GM11168 (cell line): ENCODE results near the gene ARHGEF16.

Source experiments
- in situ Hi-C: fragments of 300-500 bp; cut with MboI; formaldehyde crosslinking; loops from one replicate; pipeline ENCODE4 v1.12.0; 2022; ENCODE audit warnings: low sequenced_read_pairs; ENCODE audit not compliant: unreplicated experiment

The ARHGEF16 gene

DNA sequence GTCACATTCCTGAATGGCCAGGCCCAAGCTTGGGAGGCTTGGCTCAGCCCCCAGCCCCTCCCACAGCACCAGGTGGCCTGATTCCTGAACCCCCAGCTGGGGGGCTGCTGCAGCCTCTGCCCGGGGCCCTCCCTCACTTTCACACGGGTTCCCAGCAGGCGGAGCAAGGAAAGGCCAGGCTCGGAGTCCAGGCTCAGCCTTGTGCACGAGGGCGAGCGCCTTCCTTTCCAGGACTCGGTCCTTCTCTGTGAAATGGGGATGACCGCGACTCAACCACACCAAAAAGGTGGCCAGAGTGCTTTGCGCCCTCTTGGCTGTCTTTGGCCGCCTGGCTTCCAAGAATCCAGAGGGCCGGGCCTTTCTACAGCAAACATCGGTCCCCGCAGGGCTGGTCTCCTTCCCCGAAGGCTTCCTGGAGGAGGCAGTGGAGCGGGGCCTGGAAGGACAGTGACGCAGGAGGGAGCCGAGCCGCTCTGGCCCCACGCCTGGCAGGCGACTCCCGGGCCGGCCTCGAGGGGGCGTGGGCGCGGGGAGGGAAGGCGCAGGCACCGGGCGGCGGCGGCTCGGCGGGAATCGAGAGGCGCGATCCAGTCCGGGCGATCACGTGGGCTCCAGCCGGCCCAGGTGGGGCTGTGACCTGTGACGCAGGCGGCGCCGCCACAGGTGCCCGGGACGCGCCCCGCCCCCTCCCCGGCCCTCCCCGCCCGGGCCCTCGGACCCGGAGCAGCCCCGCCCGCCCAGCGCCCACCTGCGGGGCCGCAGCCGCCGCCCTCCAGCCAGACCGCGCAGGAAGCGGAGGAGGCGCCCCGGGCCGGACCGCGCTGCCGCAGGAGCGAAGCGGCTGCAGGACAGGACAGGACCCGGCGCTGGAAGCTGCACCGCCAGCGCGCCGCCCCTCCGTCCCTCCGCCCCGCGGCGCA is at the start of gene ARHGEF16:
TSS of gene ARHGEF16 (plus strand) at position 775 of the 920 bp plus-strand sequence. CDS start 8,420 bp downstream, outside the sequence.
- in situ Hi-C loops, result no loop called here

DNA sequence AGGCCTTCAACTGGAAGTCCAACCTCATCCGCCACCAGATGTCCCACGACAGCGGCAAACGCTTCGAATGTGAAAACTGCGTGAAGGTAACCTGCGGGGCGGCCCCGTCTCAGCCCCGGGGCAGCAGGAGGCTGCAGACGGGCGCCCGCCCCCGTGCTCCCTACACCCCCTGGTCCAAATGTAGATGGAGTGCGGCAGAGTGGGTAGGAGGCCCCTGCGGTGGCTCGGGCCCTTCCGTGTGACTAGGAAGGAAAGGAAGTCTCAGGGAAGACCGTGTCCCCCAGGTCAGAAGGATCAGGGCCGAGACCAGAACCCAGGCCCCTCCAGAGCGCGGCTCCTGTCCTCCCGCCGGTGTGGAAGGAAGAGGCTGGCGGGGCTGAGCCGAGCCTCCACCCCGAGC is 49.7 kb upstream of the ARHGEF16 start:
- in situ Hi-C loops, result no loop called here

DNA sequence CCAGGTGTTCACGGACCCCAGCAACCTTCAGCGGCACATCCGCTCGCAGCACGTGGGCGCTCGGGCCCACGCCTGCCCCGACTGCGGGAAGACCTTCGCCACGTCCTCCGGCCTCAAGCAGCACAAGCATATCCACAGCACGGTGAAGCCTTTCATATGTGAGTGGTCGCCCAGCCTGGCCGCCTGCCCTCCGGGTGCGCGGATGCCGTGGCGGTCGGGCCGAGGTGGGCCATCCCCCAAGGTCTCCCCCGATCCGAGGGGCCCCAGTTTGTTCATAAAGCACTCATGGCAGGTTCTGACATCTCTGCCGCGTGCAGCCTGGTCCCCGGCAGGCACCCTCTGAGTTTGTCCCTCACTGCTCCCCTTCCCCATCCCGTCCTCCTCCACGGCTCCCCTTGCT is 49.0 kb upstream of the ARHGEF16 start:
- in situ Hi-C loops, result no loop called here

DNA sequence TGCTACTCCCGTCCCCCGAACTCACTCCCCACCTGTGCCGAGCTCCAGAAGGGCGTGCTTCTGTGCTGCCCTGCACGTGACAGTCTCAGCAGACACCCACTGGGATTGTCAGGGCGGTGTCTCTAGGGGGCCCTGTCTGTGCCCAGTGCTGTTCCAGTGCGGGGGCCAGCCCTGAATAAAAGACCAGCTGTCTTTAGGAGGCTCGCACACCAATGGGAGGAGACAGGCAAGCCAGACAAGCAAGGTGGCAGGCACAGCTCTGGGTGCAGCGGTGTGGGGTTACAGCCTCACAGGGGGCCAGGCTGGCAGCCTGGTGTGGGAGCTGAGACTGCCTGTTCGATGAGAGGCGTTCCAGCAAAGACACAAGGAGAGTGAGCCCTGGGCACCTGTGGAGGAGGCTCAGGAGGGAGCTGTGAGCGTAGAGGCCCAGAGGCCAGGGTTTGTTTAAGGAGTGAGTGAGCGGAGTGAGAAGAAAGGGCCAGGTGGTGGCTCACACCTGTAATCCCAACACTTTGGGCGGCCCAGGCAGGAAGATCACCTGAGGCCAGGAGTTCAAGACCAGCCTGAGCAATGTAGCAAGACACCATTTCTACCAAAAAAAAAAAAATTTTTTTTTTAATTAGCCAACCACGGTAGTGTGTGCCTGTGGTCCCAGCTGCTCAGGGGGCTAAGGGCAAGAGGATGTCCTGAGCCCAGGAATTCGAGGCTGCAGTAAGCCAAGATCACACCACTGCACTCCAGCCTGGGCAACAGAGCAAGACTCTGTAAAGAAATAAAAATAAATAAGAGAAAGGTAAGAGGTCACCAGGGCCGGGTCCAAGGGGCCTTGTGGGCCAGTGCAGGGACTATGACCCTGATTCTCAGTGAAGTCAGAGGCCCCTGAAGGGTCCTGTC is 48.2 kb upstream of the ARHGEF16 start:
- in situ Hi-C loops, result no loop called here

DNA sequence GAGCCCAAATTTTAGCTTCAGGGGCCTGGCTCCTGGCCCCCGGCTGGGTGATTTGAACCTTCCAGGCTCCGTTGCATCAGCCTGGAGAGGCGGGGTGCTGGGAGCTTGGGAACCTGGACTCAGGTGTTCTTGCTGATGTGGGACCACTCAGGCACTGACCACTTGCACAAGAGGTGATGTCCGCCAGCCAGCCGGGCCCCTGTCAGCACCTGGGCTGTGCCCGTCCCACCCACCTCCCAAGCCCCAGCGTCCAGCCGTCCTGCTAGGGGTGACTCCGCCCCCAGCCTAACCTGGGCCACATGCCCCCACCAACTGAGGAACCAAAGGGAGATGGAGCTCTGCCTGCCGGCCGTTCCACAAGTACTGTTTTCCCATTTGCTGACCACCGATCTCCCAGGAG is 47.4 kb upstream of the ARHGEF16 start:
- in situ Hi-C loops, result no loop called here

DNA sequence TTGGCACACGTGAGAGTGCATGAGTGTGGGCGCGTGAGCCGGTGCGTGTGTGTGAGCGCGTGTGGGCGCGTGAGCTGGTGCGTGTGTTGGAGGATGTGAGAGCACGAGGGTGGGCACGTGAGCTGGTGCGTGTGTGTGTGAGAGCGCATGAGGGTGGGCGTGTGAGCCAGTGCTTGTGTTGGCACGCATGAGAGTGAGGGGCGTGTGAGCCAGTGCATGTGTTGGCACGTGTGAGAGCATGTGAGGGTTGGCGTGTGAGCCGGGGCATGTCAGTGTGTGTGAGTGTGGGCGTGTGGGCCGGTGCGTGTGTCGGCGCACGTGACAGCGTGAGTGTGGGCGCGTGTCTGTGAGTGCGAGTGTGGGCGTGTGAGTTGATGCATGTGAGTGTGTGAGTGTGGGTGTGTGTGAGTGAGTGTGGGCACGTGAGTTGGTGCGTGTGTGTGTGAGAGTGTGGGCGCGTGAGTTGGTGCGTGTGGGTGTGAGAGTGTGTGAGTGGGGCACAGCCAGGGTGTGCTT is 45.7 kb upstream of the ARHGEF16 start:
- in situ Hi-C loops, result no loop called here

DNA sequence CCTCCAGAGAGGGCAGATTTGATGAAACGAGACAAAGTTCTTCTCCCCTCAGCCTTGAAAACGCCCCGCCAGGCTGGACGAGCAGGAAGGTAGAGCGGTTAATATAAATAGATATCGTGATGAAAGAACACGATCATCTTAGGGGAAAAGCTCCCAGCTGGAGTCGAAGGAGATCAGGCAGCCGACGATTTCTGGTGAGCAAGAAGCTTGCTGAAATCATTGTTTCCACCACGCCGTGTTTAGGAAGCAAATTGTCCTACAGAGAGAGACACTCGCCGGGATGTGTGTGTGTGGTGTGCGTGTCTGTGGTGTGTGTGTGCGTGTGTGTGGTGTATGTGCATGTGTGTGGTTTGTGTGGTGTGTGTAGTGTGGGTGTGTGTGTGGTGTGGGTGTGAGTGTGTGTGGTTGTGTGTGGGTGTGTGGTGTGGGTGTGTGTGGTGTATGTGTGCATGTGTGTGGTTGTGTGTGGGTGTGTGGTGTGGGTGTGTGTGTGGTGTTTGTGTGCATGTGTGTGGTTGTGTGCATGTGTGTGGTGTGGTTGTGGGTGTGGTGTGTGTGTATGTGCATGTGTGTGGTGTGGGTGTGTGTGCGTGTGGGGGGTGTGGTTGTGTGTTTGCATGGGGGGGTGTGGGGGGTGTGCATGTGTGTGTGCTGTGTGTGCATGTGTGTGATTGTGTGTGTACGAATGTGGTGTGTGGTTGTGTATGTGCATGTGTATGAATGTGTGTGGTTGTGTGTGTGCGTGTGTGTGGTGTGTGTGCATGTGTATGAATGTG is 44.9 kb upstream of the ARHGEF16 start:
- in situ Hi-C loops, result no loop called here

DNA sequence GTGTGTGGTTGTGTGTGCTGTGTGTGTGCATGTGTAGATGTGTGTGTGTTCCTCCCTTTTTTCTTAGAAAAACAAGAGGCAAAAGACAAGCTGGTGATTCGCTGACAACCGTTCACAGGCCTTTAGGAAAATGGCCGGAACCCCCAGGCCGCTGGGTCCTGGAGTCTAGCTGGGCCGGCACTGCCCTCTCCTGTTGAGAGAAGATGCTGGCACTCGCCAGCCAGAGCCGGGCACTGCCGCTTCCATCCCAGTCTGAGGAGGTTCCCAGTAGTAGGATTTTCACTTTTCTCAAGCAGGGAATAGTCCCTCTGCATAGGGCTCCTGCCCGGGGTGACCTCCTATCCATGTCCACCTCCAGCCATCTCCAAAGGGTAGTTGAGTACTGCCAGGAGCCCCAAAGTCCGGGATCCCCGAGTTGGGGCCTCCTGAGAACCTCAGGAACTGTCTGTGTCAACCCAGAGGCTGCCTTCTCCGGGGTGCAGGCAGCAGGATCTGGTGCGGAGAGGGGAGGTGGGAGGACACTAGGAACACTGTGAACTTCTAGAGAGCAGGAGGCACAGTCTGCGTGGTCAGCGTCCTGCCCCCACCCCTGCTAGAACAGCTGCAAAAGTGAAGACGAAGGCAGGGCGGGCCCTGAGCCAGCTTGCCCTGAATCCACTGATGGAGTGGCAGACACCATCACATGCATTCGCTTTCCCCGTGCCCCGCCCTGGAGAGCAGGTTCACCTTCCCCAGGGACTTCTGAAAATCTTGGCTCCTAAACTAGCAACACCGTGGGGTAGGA is 44.1 kb upstream of the ARHGEF16 start:
- in situ Hi-C loops, result no loop called here

DNA sequence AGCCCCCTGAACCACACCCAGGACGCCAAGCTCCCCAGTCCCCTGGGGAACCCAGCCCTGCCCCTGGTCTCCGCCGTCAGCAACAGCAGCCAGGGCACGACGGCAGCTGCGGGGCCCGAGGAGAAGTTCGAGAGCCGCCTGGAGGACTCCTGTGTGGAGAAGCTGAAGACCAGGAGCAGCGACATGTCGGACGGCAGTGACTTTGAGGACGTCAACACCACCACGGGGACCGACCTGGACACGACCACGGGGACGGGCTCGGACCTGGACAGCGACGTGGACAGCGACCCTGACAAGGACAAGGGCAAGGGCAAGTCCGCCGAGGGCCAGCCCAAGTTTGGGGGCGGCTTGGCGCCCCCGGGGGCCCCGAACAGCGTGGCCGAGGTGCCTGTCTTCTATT is 42.7 kb upstream of the ARHGEF16 start:
- in situ Hi-C loops, result no loop called here

DNA sequence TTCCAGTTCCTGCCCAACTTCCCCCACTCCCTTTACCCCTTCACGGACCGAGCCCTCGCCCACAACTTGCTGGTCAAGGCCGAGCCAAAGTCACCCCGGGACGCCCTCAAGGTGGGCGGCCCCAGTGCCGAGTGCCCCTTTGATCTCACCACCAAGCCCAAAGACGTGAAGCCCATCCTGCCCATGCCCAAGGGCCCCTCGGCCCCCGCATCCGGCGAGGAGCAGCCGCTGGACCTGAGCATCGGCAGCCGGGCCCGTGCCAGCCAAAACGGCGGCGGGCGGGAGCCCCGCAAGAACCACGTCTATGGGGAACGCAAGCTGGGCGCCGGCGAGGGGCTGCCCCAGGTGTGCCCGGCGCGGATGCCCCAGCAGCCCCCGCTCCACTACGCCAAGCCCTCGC is 42.1 kb upstream of the ARHGEF16 start:
- in situ Hi-C loops, result no loop called here

DNA sequence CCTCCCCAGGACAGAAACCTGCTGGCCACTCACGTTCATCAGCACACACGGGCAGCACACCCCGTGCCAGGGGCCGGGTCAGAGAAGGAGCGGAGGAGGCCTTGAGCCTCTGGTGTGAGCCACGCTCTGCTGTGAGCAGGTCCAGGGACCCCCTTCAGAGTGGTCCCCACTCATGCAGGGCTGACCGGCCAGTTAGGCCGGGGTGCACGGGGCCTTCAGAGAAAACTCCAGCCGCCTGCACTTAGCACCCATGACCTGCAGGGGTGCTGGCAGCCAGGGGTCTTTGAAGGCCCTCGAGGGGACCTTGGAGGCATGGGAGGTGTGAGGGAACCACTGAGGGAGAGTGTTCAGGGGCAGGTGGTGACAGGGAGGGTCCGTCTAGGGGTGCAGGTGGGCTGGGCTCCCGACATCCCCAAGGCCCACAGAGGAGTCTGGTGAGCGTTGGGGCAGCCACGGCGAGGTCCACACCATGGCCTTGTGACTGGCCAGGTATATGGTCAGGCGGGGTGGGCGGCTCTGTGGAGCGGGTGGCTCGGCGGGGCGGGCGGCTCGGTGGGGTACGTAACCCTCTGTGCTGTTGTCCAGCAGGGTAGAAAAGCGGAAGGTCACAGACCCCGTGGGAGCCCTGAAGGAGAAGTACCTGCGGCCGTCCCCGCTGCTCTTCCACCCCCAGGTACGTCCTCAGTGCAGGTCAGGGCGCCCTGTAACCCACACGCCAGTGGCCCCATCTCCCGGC is 40.3 kb upstream of the ARHGEF16 start:
- in situ Hi-C loops, result no loop called here

DNA sequence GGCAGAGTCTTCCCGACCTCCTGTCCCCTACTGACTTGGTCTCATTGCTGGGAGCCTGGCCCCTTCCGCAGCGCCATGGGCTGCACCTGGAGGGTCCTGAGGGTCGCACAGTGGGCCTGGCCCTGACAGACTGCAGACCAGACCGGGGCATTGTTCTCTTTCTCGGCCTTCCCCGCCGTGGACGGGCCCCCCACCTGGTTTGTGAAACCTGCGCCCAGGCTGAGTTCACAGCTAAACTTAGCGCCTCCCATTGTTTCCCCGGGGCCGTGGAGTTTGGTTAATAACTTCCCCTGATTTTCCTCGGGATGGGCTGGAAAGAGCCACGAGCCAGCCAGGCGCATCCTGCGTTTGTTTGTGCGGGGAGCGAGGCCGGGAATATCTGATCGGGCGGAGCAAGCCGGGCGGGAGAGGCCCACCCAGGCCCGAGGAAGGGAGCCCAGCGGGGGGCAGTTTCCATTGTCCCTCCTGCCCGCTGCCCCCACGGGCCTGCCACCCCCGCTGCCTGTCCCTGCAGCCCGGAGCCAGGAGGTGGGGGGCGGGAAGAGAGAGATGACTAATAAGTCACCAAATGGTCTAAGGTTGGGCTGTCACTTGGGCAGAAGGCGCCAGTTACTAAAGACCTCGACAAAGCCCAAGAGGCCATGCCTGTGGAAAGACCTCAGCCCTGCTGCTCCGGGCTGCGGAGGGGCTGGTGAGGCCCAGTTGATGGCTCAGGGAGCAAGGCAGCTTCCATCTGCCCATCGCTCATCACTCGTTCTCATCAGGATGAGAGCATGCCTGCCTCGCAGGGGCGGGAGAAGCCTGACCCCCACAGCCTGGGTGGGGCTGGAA is 39.0 kb upstream of the ARHGEF16 start:
- in situ Hi-C loops, result no loop called here

DNA sequence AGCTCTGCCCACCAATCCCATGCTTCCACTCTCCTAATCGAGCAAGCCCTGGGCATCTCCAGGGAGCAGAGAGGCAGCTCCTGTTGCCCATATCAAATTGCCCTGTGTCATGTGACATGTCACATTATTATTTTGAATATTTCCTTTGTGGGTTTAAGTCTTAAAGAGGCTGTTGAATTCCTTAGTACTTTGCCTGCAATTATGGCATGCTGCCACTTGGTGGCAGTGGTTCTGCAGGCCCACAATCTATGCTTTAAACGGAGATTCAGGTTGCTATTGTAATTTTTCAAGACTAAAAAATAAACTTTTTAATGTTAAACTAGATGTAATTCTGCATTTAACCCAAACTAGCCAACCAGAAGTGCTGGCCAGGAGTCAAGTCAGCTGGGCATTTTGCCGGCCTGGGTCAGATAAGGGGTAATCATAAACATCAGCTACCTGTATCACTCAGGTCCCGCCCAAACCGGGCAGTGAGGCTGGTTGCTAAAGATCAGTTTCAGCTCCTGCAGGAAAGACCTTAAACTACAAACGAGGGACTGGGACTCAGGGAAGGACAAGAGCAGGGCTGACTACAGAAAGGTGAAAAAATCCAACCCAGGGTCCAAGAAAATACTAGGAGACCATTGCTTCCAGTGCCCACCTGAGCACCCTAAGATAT is 37.3 kb upstream of the ARHGEF16 start:
- in situ Hi-C loops, result no loop called here

DNA sequence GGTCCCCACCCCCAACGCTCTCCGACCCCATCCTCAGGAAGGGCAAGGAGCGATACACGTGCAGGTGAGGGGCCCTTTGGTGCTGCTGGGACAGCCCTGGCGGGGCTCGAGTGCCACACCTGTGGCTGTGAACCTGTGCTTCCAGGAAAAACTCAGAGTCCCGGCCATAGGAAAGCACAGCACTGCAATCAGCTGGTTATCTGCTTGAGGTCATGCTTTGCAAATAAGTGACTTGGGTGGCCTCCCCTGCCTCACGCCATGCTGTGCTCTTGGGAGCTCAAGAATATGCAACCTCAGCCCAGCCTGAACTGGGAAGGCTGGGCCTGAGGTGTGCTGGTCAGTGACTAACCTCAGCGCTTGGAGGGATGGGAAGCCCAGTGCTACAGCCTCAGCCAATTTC is 36.5 kb upstream of the ARHGEF16 start:
- in situ Hi-C loops, result no loop called here

DNA sequence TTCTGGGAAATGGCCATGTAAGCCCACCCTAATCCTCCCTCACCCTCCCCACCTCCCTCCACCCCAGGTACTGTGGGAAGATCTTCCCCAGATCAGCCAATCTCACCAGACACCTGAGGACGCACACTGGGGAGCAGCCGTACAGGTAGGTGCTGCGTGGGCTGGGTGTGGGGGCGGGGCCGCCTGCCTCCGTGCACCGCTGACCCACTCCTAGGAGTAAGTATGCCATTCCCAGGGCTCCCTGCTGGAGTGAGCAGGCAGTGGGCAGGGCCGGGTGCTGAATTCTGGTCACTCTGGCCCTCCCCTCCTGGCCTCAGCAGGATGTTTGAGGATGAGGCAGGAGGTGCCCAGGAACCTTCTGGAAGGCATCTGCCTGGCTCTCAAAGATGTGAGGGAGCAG is 35.9 kb upstream of the ARHGEF16 start:
- in situ Hi-C loops, result no loop called here

DNA sequence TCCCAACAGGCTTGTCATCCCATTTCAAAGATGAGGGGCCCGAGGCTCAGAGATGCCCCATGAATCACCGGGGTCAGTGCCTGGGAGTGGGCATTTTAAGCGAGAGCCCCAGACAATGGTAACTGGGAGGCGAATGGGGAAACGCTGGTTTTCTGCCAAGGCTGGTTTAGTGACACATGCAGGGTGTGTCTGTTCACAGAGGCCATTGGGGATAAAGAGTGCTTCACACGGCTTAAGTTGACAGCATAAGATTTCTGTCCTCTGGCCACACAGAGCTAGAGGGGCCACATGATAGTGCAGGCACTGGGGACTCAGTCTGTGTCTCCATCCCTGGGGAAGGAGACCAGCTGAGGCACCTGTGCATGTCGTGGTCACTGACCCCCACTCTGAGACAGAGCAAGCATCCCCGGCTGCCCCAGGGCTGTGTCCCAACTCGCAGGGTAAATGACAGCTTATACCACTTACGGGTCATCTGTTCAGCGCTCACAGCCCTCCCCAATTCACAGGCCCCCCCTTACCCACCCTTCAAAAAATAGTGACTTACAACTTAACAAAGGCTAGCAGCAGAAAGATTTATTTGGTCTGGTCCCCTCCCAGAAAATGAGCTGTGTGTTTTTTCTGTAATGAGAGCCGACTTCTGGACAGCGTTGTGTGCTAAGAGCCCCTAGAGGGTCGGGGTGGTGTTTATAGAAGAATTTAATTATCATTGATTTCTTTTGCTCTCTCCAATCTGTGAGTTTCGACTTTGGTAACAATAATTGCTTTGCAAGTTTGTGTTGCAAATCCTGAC is 34.9 kb upstream of the ARHGEF16 start:
- in situ Hi-C loops, result no loop called here
